GM19438 (cell line): ENCODE measurements around the gene IL17REL.

ENCODE experiments used
- ATAC-seq: cut with Tn5 transposase; IDR thresholded peaks from one replicate; pipeline ENCODE4 v1.9.1; 2021; ENCODE audit warnings: low read depth; ENCODE audit not compliant: unreplicated experiment

IL17REL gene

DNA sequence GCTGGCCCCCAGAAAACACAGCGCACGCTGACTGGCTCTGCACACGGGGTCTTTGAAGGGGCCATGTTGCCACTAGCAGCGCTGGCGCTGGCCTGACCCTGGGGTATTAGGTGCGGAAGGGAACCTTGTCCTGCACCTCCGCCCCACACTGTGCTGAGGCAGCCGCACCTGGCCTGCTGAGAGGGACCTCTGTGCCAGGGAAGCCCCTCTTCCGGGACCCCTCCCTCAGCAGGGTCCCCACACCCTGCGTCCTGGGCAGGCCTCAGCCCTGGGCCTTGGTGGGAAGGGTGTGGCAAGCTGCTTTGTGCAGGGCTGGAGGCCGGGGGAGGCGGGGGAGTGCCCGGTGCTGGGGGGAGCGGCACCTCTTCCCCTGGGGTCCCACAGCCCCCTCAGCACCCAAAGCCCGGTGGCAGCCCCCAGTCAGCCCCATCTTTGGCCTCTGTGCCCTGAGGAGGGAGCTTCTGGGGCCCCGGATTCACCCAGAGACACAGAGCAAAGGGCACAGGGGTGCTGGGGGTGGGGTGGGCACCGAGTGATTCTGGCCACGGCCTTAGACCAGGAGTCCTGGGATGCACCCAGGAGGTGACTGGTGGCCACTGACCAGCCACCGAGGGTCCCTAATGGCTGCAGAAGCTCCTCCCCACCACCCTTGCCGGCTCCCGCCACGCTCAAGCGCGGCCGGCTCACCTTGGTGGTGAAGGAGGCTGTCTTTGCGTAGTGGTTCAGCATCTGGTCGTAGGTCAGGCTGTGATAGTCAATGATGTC, 34.1 kb upstream of the IL17REL start:
- ATAC-seq: no peak

- no peak for ATAC-seq
Observed at GRCh38 chr22:50046019-50046415, 33.5 kb upstream of the IL17REL start.

GRCh38 chr22:50045211-50046018, 32.9 kb upstream of the IL17REL start:
- no peak for ATAC-seq

- no peak for ATAC-seq
Observed at GRCh38 chr22:50044485-50045118, 32.0 kb upstream of the IL17REL start.

DNA sequence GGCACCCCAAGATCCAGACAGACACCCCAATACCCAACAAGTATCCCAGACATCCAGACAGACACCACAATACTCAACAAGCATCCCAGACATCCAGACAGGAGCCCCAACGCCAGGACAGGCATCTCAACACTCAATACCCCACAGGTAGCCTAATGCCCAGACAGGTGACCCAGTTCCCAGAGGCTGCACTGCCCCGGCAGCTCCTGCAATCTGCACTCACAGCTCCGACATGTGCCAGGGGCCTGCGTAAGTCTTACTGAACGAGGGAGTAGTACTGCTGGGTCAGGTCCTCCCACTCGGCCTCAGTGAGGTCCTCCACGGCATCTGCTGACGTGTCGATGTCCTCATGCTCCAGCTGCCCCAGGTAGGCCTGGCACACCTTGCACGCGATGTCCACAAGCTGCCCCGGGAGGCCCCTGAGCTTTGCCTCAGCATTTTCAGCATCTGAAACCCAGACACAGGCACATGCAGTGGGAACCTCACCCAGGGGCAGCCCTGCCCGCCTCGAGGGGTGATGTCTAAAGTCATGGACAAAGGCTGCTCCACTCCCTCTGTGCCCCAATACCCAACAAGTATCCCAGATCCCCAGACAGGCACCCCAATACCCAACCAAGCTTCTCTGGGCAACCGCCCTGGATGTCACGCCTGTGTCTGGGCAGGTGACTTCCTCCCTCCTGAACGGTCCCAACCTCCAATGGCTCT, 28.9 kb upstream of the IL17REL start:
- ATAC-seq: no peak

GRCh38 chr22:50040717-50041116, 28.2 kb upstream of the IL17REL start:
- no peak for ATAC-seq

DNA sequence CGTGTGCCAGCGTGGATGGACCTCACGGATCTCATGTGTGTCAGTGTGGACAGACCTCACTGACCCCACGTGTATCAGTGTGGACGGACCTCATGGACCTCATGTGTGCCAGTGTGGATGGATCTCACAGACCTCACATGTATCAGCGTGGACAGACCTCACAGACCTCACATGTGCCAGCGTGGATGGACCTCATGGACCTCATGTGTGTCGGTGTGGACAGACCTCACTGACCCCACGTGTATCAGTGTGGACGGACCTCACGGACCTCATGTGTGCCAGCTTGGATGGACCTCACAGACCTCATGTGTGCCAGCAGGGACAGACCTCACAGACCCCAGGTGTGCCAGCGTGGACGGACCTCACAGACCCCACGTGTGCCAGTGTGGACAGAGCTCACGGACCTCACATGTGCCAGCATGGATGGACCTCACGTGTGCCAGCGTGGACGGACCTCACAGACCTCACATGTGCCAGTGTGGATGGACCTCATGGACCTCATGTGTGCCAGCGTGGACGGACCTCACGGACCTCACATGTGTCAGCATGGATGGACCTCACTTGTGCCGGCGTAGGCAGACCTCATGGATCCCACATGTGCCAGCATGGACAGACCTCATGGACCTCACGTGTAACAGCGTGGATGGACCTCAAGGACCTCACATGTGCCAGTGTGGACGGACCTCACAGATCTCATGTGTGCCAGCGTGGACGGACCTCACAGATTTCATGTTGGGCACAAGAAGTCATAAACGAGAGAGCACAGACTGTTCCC, 27.3 kb upstream of the IL17REL start:
- no peak for ATAC-seq

DNA sequence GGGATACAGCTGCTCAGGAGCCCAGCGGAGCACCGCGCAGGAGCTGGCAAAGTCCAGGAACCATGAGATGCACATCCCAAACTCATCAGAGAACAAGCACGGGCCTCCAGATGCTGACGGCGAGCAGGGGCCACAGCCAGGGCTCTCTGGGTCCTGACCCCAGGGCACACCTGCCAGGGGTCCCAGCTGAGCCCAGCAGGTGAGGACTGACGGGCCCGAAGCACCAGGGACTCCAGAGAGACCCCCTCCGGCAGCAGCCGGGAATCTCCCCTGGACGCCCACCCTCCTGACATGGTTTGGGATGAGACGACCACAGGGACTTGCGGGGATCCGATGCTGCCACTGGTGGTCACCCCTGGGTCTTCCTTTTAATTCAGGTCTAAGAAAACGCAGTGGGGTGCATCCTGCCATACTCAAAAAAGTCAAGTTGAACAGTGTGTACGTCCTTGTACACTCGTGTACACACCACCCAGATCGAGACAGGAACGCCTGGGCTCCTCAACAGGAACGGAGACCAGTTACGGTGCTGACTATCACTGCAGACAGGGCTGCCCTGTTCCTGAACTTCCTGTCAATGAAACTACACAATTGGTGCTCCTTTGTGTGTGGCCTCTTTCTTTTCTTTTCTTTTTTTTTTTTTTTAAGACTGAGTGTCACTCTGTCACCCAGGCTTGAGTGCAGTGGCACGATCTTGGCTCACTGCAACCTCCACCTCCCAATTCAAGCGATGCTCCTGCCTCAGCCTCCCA, 23.6 kb upstream of the IL17REL start:
- no peak for ATAC-seq

DNA sequence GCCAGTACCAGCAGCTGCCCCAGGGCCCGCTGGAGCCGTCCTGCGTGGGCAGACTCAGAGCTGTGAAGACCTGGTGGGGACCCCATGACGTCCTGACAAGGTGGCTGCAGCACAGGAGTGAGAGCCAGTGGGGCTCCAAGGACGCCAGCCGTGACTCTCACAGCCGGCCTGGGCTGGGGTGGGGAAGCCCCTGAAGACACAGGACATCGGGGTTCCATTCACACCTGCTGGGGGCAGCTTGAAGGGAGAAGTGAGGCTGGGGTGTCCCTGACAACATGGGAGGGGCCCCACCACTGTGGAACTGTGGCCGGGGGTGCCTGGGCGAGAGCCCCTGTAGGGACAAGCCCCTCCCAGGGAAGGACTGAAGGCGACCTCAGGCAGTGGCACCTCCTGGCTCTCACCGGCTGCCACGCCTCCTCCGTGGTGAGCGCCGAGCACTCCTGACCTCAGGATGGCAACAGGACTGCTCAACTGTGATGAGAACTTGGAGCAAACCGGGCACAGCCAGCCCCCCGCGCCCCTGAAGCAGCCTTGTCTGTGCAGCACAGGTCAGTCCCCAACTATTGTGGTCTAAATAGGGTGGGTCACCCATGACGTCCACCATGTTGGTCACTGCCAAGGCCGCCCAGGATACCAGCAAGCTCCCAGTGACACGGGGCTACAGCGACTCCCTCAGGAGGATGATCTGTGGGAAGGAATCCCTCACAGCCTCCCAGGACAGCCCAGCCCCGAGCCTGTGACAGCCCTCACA, 22.7 kb upstream of the IL17REL start:
- ATAC-seq: no peak

GRCh38 chr22:50034126-50035081, 21.8 kb upstream of the IL17REL start:
- ATAC-seq: no peak

DNA sequence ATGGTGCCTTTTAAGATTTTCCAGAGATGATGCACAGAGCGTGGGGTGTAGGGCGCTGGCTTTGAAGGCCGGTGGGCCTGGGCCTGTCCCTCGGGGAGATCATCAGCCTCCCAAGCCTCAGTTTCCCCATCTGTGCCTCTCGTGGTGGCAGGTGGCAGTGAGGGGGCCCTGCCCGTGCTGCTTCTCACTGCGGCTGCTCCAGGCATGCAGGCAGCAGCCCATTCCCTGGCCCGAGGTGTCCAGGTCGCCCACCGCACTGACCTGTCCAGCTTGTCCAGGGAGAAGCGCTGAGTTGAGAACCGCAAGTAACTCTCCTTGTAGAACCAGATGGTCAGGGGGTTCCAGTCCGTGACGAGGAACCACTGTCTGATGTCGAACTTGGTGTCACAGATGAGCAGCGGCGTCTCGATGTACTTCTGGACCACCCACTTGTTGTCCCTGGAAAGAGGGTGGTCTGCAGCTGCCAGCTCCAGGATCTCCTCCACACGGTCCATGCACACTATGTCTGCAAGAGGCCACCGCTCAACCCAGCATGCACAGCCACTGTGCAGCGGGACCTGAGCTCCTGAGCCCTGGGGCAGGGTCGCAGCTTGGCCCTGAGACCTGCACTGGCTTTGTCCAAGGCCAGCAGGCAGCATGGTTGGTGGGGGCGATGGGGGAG, 20.5 kb upstream of the IL17REL start:
- ATAC-seq: no peak

DNA sequence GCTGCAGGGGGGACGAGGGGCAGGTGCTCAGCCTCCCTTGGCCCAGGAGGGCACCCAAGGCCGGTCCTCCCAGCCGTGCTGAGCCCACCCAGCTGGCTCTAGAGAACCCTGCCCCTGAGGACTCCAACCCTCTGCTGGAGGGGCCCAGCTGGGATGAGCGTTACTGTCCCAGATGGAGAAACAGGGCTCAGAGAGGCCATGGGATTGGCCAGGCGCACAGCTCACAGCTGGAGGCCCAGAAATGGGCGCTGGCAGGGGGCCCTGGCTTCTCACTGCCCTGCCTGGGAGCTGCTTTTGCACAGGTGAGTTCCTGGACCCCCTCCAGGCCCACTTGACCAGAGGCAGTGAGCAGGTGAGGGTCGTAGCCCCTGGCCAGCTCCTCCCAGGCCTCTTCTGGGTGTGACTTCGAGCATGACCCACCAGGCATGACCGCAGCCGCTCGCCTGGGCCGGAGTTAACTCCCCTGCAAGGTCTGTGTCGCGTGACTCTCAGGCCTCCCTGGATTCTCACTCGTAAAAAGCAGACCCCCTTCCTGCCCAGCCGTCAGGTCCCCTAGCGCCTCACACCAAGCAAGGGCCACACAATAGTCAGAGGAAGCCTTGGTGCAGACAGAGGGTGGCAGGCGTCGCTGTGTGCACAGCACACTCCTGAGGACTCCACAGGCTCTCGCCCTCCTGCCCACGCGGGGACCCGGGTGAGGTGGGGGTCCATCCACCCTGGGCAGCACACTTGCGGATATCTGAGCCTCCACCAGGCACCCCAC, 19.7 kb upstream of the IL17REL start:
- no peak for ATAC-seq

- ATAC-seq: no peak
Observed at GRCh38 chr22:50031189-50032091, 18.9 kb upstream of the IL17REL start.

DNA sequence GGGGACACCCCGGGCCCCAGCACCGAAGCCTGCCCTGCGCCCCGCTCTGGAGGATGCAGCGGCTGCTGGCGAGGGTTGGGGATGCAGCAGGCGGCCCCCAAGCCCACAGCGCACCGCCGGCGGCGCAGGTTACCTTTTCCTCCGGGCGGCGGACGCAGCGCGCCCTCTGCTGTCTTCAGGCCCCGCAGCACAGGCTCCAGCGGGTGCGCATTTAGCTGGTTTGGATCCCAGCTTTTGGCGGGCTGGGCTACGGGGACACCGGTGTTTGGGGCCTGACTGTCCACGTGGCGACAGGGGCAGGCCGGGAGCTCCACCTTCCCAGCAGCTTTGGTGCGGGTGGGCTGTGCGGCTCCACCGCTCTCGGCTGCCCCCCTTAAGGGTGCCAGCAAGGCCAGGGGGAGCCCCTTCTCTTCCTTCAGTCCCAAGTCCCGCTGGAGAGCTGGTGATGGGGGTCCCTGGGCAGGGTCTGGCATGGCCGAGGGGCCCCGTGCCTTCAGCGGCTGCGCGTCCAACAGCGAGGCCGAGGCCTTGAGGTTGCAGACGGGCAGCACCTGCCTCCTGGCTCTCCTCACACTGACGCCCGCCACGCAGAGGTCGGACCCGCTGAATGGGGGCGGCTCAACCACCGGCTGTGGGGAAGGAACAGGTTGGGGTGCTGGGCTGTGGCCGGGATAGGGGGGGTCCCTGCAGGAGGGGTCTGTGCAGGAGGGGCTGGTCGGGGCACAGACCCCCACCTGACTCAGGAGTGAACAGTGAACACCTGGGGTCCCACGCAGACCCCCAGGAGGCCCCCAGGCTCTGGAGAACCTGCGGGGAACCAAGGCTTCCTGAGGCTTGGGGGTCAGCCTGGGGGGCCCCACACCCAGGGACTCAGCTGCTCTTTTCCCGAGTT, 18.0 kb upstream of the IL17REL start:
- no peak for ATAC-seq
